K562 (cell line): ENCODE results near the gene CXCR5. TPM values are rescaled to one million over a fixed set of nuclear protein-coding genes. Genes with fewer than 3 reads are reported as not detected.

Source experiments
- ATAC-seq: fragments of 200-7000 bp; cut with Tn5 transposase; 3 replicates; pipeline ENCODE4 v1.9.1; 2020; ENCODE audit warnings: moderate library complexity
- BruUV-seq: library from RNA; stranded (reverse); fragments of 400-500 nt; replicated peaks from 2 replicates; lab custom pipeline; 2021; lab: Mats Ljungman, UMichigan
- CTCF ChIA-PET: fragments of 300-600 bp; formaldehyde crosslinking; extraction: SDS; loops from one replicate; lab custom pipeline; 2021; ENCODE audit warnings: low intra/inter-chr PET ratio; lab: Yijun Ruan, JAX
- POLR2A ChIA-PET: fragments of 300-600, 350-650 bp; sonication (Branson Sonifier 250); formaldehyde crosslinking; extraction: SDS; loops from one replicate; lab custom pipeline; 2021; ENCODE audit warnings: antibody characterized with exemption, inconsistent platforms; lab: Yijun Ruan, JAX
- DNase-seq, 4 experiments: peaks; one replicate each; pipeline versions ENCODE4 v3.0.0 to v3.0.0-alpha.2; 2011 to 2018; ENCODE audit warnings: low spot score in 3 of 4, mixed read lengths in 3 of 4; ENCODE audit errors: extremely low read depth in 1 of 4
- FAIRE-seq: peaks from 2 replicates; lab custom pipeline; 2011; peaks lifted over from hg19 to GRCh38; lab: Jason Lieb, UNC
- H2AFZ ChIP-seq: 2 replicates; pipeline ENCODE4 v1.6.0; 2011; ENCODE audit warnings: low read depth, low read length, control low read depth, inconsistent platforms
- H3K27ac ChIP-seq: fragments of 200-600 bp; 3 replicates; pipeline ENCODE4 v1.8.0; 2011; ENCODE audit warnings: low read depth, mild to moderate bottlenecking, control low read depth, inconsistent platforms, low read length, moderate library complexity, mixed read lengths; ENCODE audit errors: extremely low read depth
- H3K27me3 ChIP-seq, 2 experiments: fragments of 300-600 bp in 1 of 2; 2 replicates in 1 of 2; 3 replicates in 1 of 2; pipeline versions ENCODE4 v1.6.0 to v1.8.0; 2011; ENCODE audit warnings: inconsistent platforms in 2 of 2, low read length in 2 of 2, mild to moderate bottlenecking in 1 of 2, mixed read lengths in 1 of 2, moderate library complexity in 1 of 2; ENCODE audit not compliant: control insufficient read depth in 2 of 2, insufficient read depth in 2 of 2
- H3K36me3 ChIP-seq: fragments of 300-600 bp; 3 replicates; pipeline ENCODE4 v1.8.0; 2011; ENCODE audit warnings: mild to moderate bottlenecking, low read length, inconsistent platforms; ENCODE audit not compliant: control insufficient read depth, insufficient read depth
- H3K4me1 ChIP-seq, 2 experiments: fragments of 200-600 bp in 1 of 2; replicated peaks in 1 of 2; 2 replicates in 1 of 2; 3 replicates in 1 of 2; pipeline versions ENCODE4 v1.5.1 to v1.8.0; 2011; ENCODE audit warnings: inconsistent platforms in 2 of 2, low read length in 2 of 2, mild to moderate bottlenecking in 1 of 2, mixed read lengths in 1 of 2, moderate library complexity in 1 of 2; ENCODE audit not compliant: control insufficient read depth in 2 of 2, insufficient read depth in 2 of 2
- H3K4me2 ChIP-seq: 2 replicates; pipeline ENCODE4 v1.6.1; 2011; ENCODE audit warnings: low read length, control low read depth, inconsistent platforms, mixed read lengths; ENCODE audit not compliant: insufficient read depth
- H3K4me3 ChIP-seq: fragments of 200-600 bp; sonication (generic), shearing (Covaris generic); 2 replicates; pipeline ENCODE4 v1.5.1; 2016; ENCODE audit warnings: control low read depth, inconsistent platforms
- H3K79me2 ChIP-seq: fragments of 200-600 bp; 3 replicates; pipeline ENCODE4 v1.8.0; 2011; ENCODE audit warnings: low read length, inconsistent platforms; ENCODE audit not compliant: control insufficient read depth, insufficient read depth
- H3K9ac ChIP-seq, 2 experiments: 2 replicates each; pipeline versions ENCODE4 v1.6.0 to v1.6.1; 2011; ENCODE audit warnings: low read depth in 2 of 2, low read length in 2 of 2, control low read depth in 1 of 2, inconsistent platforms in 1 of 2, mild to moderate bottlenecking in 1 of 2, mixed read lengths in 1 of 2; ENCODE audit not compliant: insufficient read depth in 1 of 2
- H3K9me1 ChIP-seq: one replicate; pipeline ENCODE4 v1.6.0; 2011; ENCODE audit warnings: inconsistent platforms, mild to moderate bottlenecking, low read length, moderate library complexity; ENCODE audit not compliant: control insufficient read depth, insufficient read depth
- H3K9me3 ChIP-seq: replicated peaks from 2 replicates; pipeline ENCODE4 v1.5.1; 2011; ENCODE audit warnings: low read depth, low read length, inconsistent platforms; ENCODE audit not compliant: control insufficient read depth, insufficient read depth
- H4K20me1 ChIP-seq: replicated peaks from 2 replicates; pipeline ENCODE4 v1.6.1; 2011; ENCODE audit warnings: low read length, inconsistent platforms, mixed read lengths; ENCODE audit not compliant: control insufficient read depth, insufficient read depth
- CBX3 ChIP-seq, 2 experiments: IDR thresholded peaks; 1 replicate in 1 of 2; 2 replicates in 1 of 2; pipeline ENCODE4 v1.6.1; 2012; ENCODE audit warnings: inconsistent platforms in 2 of 2, low read length in 2 of 2, borderline replicate concordance in 1 of 2, control low read depth in 1 of 2
- CREB5 ChIP-seq: fragments of 250-450 bp; sonication (Bioruptor Pico); IDR thresholded peaks from 2 replicates; pipeline ENCODE4 v1.5.0; 2020; ENCODE audit warnings: mild to moderate bottlenecking
- ERF ChIP-seq: fragments of 450-650 bp; formaldehyde crosslinking; IDR thresholded peaks from 2 replicates; pipeline ENCODE4 v1.4.0; 2020; ENCODE audit warnings: mild to moderate bottlenecking, mixed read lengths
- FOXK2 ChIP-seq, 2 experiments: fragments of 450-650 bp; IDR thresholded peaks in 1 of 2; conservative IDR thresholded peaks in 1 of 2; 2 replicates each; pipeline ENCODE4 v1.6.1; 2016; ENCODE audit warnings: low read depth in 2 of 2, mild to moderate bottlenecking in 1 of 2
- HMG20B ChIP-seq: fragments of 250-450 bp; sonication (Bioruptor Pico); IDR thresholded peaks from 2 replicates; pipeline ENCODE4 v1.5.0; 2021; ENCODE audit warnings: mild to moderate bottlenecking
- XRCC3 ChIP-seq: fragments of 450-650 bp; IDR thresholded peaks from 2 replicates; pipeline ENCODE4 v1.6.1; 2017; ENCODE audit warnings: mild to moderate bottlenecking, moderate library complexity
- ZNF76 ChIP-seq: fragments of 250-450 bp; sonication (Bioruptor Pico); IDR thresholded peaks from 2 replicates; pipeline ENCODE4 v1.4.0; 2020; ENCODE audit warnings: mild to moderate bottlenecking, moderate library complexity, borderline replicate concordance
- WGBS: fragments of 100-300 bp; shearing (Covaris generic); methylation state at CpG from one replicate; pipeline ENCODE4 v1.1.6; 2016; ENCODE audit warnings: low coverage, mixed read lengths; ENCODE audit not compliant: insufficient coverage; ENCODE audit errors: missing lambda C conversion rate; 5-methylcytosine and 5-hydroxymethylcytosine counted together
- in situ Hi-C: fragments of 300-500 bp; cut with MboI; formaldehyde crosslinking; loops from 4 replicates; pipeline ENCODE4 v1.15.0; 2018; ENCODE audit warnings: inconsistent platforms, mixed read lengths
- intact Hi-C: fragments of 100-400 bp; cut with micrococcal nuclease; formaldehyde crosslinking; loops from 2 replicates; pipeline ENCODE4 v1.14.2; 2022
- polyA plus RNA-seq, 8 experiments: library from polyadenylated mRNA; depleted of rRNA in 4 of 8; stranded (reverse) in 5 of 8; unstranded in 3 of 8; fragments of >200 nt; fragmentation: Nextera tagmentation in 2 of 8; fragmentation: Illumina TruSeq in 1 of 8; extraction: Ambion mirVana in 2 of 8; extraction: Trizol in 1 of 8; gene quantifications; 2 replicates each; pipeline versions ENCODE4 v1.2.1 to v1.2.3, GENCODE V29; 2011 to 2014; ENCODE audit warnings: inconsistent platforms in 1 of 8, missing spikeins in 1 of 8
- total RNA-seq, 7 experiments: library from RNA; depleted of rRNA in 6 of 7; stranded (reverse); fragments of >200 nt in 6 of 7; fragmentation: Illumina TruSeq in 2 of 7; extraction: Trizol in 2 of 7; gene quantifications; 2 replicates each; pipeline versions ENCODE4 v1.2.1 to v1.2.3, GENCODE V29; 2011 to 2021; ENCODE audit warnings: low replicate concordance in 1 of 7
- TF ChIP-seq, protein P1 (sequence below): fragments of 200-800 bp; sonication (Bioruptor generic); IDR thresholded peaks from 2 replicates; pipeline ENCODE4 v1.6.1; 2016; ENCODE audit warnings: missing genetic modification characterization, missing compliant biosample characterization

The CXCR5 gene
- total and polyA plus RNA-seq, 9 of the 15 experiments (the other 6 are each of a cell fraction or from before 2014, with no cell fraction given): 0.03 to 0.06 TPM; not detected in 7

DNA sequence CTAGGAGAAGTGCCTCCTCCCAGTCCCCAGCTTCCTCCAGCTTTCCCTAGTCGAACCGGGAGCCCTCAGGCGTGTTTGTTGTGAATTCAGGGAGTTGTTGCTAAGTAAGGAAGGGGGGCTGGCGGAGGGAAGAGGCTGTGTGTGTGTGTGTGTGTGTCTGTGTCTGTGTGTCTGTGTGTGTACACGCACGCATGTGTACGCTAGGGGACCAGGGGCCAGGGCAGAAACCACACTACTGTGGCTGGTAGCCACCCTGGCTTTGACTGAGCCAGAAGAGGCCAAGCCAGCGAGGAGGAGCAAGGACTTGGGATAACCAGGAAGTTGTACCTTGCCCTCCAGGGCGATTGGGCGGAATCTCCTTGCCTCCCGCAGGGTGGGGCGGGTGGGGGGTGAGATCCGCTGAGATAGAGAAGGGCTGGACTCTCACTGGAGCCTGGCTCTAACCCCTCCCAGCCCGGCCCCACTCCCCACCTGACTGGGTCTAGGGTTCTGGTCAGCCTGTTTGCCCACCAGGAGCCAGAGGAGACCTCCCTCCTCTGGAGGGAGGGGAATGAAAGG, 34.5 kb downstream of the CXCR5 start:
- Histone ChIP-seq H2AFZ (peak overlapping the region; percentile 90), H3K9me3 (no peaks in the 10 kb centered on the region), H3K27ac (peak overlapping the region; percentile 87), H3K9ac (peak overlapping the region; percentile 62 to 91; a peak in 3 of 4 replicates), H3K4me3 (peak overlapping the region; percentile 30), H3K4me1 (peaks cover 68 to 84% of the 10 kb centered on the region in 2 experiments), H3K9me1 (no peaks in the 10 kb centered on the region), H3K79me2 (peaks cover 35% of the 10 kb centered on the region), H3K36me3 (no peaks in the 10 kb centered on the region), H3K4me2 (peak overlapping the region; percentile 75), H3K27me3 (no peaks in the 10 kb centered on the region), H4K20me1 (no peaks in the 10 kb centered on the region)
- CTCF ChIA-PET: no interaction called here
- intact Hi-C loops: no loop called here
- FAIRE-seq: peak; percentile 55
- POLR2A ChIA-PET: interaction anchor here (0.5 to 0.6 kb wide), 2 partner anchors 111 to 169 kb away, joined by 4 read pairs; no protein-coding TSS in a partner anchor
- peak; percentile 68 for ATAC-seq
- BruUV-seq: no TSS peak
- in situ Hi-C loops: no loop called here
- WGBS: 11% methylated on average over 9 of the region's 14 CpGs
- peak; percentile 71 to 85 (median 76) for DNase-seq
- TF ChIP-seq HMG20B (no peak), CBX3 (IDR thresholded peaks at IDR 0.05; ENCODE audit: borderline replicate concordance in 1 of 2, low read length in 2 of 2) (no peak), ZNF76 (CRISPR knock-in tag) (no peak), XRCC3 (no peak), FOXK2 (conservative IDR thresholded peaks at IDR 0.05 in 1 of 2, IDR thresholded peaks at IDR 0.05 in 1 of 2; ENCODE audit: low read depth in 2 of 2) (peak; percentile 29 to 36; a peak in 2 of 4 replicates), ERF (no peak), CREB5 (CRISPR knock-in tag) (no peak)
- TF ChIP-seq, protein P1, sequence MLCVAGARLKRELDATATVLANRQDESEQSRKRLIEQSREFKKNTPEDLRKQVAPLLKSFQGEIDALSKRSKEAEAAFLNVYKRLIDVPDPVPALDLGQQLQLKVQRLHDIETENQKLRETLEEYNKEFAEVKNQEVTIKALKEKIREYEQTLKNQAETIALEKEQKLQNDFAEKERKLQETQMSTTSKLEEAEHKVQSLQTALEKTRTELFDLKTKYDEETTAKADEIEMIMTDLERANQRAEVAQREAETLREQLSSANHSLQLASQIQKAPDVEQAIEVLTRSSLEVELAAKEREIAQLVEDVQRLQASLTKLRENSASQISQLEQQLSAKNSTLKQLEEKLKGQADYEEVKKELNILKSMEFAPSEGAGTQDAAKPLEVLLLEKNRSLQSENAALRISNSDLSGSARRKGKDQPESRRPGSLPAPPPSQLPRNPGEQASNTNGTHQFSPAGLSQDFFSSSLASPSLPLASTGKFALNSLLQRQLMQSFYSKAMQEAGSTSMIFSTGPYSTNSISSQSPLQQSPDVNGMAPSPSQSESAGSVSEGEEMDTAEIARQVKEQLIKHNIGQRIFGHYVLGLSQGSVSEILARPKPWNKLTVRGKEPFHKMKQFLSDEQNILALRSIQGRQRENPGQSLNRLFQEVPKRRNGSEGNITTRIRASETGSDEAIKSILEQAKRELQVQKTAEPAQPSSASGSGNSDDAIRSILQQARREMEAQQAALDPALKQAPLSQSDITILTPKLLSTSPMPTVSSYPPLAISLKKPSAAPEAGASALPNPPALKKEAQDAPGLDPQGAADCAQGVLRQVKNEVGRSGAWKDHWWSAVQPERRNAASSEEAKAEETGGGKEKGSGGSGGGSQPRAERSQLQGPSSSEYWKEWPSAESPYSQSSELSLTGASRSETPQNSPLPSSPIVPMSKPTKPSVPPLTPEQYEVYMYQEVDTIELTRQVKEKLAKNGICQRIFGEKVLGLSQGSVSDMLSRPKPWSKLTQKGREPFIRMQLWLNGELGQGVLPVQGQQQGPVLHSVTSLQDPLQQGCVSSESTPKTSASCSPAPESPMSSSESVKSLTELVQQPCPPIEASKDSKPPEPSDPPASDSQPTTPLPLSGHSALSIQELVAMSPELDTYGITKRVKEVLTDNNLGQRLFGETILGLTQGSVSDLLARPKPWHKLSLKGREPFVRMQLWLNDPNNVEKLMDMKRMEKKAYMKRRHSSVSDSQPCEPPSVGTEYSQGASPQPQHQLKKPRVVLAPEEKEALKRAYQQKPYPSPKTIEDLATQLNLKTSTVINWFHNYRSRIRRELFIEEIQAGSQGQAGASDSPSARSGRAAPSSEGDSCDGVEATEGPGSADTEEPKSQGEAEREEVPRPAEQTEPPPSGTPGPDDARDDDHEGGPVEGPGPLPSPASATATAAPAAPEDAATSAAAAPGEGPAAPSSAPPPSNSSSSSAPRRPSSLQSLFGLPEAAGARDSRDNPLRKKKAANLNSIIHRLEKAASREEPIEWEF (CRISPR knock-in tag): no peak
